Epithelial cell of esophagus (primary cell): ENCODE data around the gene TAAR2.

Source experiments
- DNase-seq: peaks from one replicate; pipeline ENCODE4 v3.0.0; 2010; ENCODE audit warnings: low read depth
- H3K4me3 ChIP-seq: 2 replicates; pipeline ENCODE4 v1.5.1; 2011; ENCODE audit warnings: mild to moderate bottlenecking, low read length, control low read depth
- CTCF ChIP-seq: IDR thresholded peaks from 2 replicates; pipeline ENCODE4 v1.5.1; 2011; ENCODE audit warnings: low read depth, mild to moderate bottlenecking, low read length, control low read depth, inconsistent platforms; ENCODE audit not compliant: insufficient read depth; ENCODE audit errors: missing control alignments

Gene TAAR2

GRCh38 chr6:132592855-132593254, 31.2 kb downstream of the TAAR2 start:
- no peak for TF ChIP-seq CTCF
- H3K4me3 ChIP-seq: no peak overlapping the region
- no peak for DNase-seq

GRCh38 chr6:132590362-132590761, 33.7 kb downstream of the TAAR2 start:
- TF ChIP-seq CTCF: no peak
- DNase-seq: no peak
- H3K4me3 ChIP-seq: no peak overlapping the region

- no peak for TF ChIP-seq CTCF
- no peak within 1 kb of the TSS for H3K4me3 ChIP-seq
- no peak for DNase-seq
These were observed 34.6 kb downstream of the TAAR2 start, which contains the start of gene TAAR5 for GRCh38 chr6:132589454-132589853. TAAR5 (minus strand) TSS chr6:132589741; CDS start chr6:132589686, 55 bp downstream.

GRCh38 chr6:132587424-132587823, 36.7 kb downstream of the TAAR2 start:
- no peak overlapping the region for H3K4me3 ChIP-seq
- no peak for DNase-seq
- no peak for TF ChIP-seq CTCF

GRCh38 chr6:132584698-132585097, 39.4 kb downstream of the TAAR2 start:
- no peak for TF ChIP-seq CTCF
- H3K4me3 ChIP-seq: no peak overlapping the region
- DNase-seq: no peak

- DNase-seq: no peak
- H3K4me3 ChIP-seq: no peak overlapping the region
- no peak for TF ChIP-seq CTCF
These were observed 52.3 kb downstream of the TAAR2 start for GRCh38 chr6:132571774-132572173.

GRCh38 chr6:132570221-132570777, 53.8 kb downstream of the TAAR2 start, which contains the start of gene TAAR6:
TAAR6 (plus strand) TSS chr6:132570322; CDS start chr6:132570322, 0 bp downstream.
- H3K4me3 ChIP-seq: no peak within 1 kb of the TSS
- no peak for TF ChIP-seq CTCF
- no peak for DNase-seq
